Peyer's patch (tissue), 4 donors: ENCODE measurements around the gene EDN2.

Experiments
- POLR2A ChIP-seq, 2 donors: fragments of 450-650 bp; IDR thresholded peaks; one replicate each; pipeline ENCODE4 v1.5.1; 2017; ENCODE audit warnings: antibody characterized with exemption in 2 of 2, mild to moderate bottlenecking in 2 of 2, moderate library complexity in 2 of 2
- TF ChIP-seq, protein P1 (sequence below), 6 experiments: fragments of 450-650 bp in 4 of 6; fragments of 200-600 bp in 2 of 6; sonication (generic) in 1 of 6; IDR thresholded peaks; one replicate each; pipeline ENCODE4 v1.5.1; 2017 to 2019; ENCODE audit warnings: antibody characterized with exemption in 6 of 6, mild to moderate bottlenecking in 3 of 6, moderate library complexity in 1 of 6

DNA sequence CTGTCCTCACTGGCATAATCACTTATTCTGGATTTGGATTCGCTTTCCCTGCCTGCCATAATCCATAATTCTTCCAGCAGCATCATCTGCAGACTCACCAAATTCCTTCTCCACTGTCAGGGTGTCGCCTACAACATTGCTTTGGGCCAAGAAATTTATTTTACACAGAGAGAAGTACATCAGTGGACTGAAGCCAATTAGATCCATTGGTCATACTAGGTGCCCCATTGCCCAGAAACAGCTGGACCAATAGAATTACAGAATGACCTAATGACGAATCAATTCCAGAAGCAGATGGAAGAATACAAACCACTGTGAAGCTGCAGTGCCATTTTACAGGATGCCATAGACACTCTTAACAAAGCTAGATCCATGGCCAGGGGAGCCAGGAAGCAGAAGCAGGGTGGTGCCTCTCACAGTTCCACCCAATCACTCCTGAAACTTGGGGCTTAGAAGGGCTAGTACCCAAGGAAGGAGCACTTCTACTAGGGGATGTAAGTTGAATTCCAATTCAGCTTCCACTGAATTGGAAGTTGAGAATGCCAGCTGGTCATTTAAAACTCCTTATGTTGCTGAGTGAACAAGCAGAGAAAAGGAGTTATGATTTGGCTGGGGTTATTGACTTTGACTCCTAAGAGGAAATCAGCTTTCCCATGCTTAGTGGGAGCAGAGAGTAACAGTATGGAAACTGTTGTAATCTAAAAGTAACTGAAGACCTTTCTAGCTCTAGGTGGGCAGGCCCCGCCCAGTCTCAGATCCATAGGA, 44.0 kb downstream of the EDN2 start:
- TF ChIP-seq, protein P1, sequence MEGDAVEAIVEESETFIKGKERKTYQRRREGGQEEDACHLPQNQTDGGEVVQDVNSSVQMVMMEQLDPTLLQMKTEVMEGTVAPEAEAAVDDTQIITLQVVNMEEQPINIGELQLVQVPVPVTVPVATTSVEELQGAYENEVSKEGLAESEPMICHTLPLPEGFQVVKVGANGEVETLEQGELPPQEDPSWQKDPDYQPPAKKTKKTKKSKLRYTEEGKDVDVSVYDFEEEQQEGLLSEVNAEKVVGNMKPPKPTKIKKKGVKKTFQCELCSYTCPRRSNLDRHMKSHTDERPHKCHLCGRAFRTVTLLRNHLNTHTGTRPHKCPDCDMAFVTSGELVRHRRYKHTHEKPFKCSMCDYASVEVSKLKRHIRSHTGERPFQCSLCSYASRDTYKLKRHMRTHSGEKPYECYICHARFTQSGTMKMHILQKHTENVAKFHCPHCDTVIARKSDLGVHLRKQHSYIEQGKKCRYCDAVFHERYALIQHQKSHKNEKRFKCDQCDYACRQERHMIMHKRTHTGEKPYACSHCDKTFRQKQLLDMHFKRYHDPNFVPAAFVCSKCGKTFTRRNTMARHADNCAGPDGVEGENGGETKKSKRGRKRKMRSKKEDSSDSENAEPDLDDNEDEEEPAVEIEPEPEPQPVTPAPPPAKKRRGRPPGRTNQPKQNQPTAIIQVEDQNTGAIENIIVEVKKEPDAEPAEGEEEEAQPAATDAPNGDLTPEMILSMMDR (IDR thresholded peaks at IDR 0.05): no peak
- no peak for TF ChIP-seq POLR2A (IDR thresholded peaks at IDR 0.05)
